Subcutaneous abdominal adipose tissue (tissue), 5 donors: ENCODE measurements around the gene DUS2.
"Not testable (repeated sequence)": the region's sequence is repeated elsewhere in the genome, so short reads cannot be mapped to it uniquely, and the experiment has no call there.

Experiments
- H3K27ac ChIP-seq: one replicate; pipeline ENCODE4 v1.7.0; 2013; ENCODE audit warnings: low read depth, mild to moderate bottlenecking, inconsistent platforms, low read length, moderate library complexity
- H3K27me3 ChIP-seq, 5 donors: one replicate each; pipeline ENCODE4 v1.7.0; 2013; ENCODE audit warnings: low read length in 5 of 5, inconsistent platforms in 1 of 5; ENCODE audit not compliant: control insufficient read depth in 5 of 5, insufficient read depth in 4 of 5
- H3K36me3 ChIP-seq, 5 donors: one replicate each; pipeline ENCODE4 v1.7.0; 2013; ENCODE audit warnings: low read length in 5 of 5; ENCODE audit not compliant: control insufficient read depth in 5 of 5, insufficient read depth in 5 of 5
- H3K4me1 ChIP-seq, 5 donors: one replicate each; pipeline ENCODE4 v1.7.0; 2013; ENCODE audit warnings: low read length in 5 of 5, mild to moderate bottlenecking in 3 of 5, moderate library complexity in 1 of 5; ENCODE audit not compliant: control insufficient read depth in 5 of 5, insufficient read depth in 5 of 5
- H3K4me3 ChIP-seq, 5 donors: one replicate each; pipeline ENCODE4 v1.7.0; 2013; ENCODE audit warnings: low read length in 5 of 5, low read depth in 1 of 5
- H3K9ac ChIP-seq, 5 donors: one replicate each; pipeline ENCODE4 v1.7.0; 2013; ENCODE audit warnings: low read length in 5 of 5, mild to moderate bottlenecking in 4 of 5, moderate library complexity in 3 of 5
- H3K9me3 ChIP-seq, 5 donors: one replicate each; pipeline ENCODE4 v1.7.0; 2013; ENCODE audit warnings: low read length in 5 of 5; ENCODE audit not compliant: control insufficient read depth in 5 of 5
- donor health status: healthy.
- donor health status: healthy.
- donor health status: healthy.
- donor health status: healthy.
- donor health status: healthy.

The DUS2 gene

DNA sequence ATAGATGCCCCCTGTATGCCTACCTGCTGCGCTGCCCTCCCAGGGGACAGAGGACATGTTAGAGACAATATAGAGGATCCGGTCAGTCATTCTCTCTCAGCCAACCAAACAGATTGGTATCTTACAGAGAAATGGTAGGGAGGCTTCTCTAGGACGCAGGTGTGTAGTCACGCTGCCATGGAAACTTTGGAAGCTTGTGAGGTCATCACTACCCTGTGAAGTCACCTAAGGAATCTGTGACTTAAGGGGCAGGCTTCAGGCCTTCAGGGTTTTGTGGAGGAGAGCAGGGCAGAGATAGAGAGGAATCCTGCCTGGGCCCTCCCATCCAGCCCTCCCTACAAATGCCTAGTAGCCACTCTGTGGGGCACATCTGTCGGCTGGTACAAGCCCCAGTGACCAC lies 7.4 kb upstream of the DUS2 start, which contains the start of gene DPEP2NB:
Gene DPEP2NB (minus strand): TSS at position 231 of the 400 bp plus-strand sequence. CDS start 141 bp downstream, at position 90.
- Histone ChIP-seq H3K9me3 (no peaks in the 10 kb centered on the region), H3K27ac (no peak within 1 kb of the TSS), H3K4me1 (peaks cover 0 to 15% (median 1%) of the 10 kb centered on the region in 5 donors), H3K9ac (no peak within 1 kb of the TSS), H3K4me3 (no peak within 1 kb of the TSS), H3K27me3 (no peaks in the 10 kb centered on the region), H3K36me3 (no peaks in the 10 kb centered on the region)

DNA sequence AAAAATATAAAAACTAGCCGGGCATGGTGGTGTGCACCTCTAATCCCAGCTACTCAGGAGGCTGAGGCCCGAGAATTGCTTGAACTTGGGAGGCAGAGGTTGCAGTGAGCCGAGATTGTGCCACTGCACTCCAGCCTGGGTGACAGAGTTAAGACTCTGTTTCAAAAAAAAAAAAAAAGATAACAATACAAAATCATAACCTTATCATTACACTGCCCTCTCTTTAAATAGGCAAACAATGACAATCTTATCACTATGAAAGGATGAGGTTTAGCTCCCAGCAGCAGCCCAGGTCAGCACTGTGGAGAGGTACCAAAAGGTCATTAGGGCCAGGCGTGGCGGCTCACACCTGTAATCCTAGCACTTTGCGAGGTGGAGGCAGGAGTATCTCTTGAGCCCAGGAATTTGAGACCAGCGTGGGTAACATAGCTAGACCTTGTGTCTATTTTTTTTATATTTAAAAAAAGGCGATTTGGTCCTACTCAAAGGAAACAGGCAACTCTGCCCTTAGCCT lies 3.9 kb upstream of the DUS2 start:
- H3K27me3 ChIP-seq: no peaks in the 10 kb centered on the region
- H3K9me3 ChIP-seq: no peaks in the 10 kb centered on the region
- H3K9ac ChIP-seq: no peak overlapping the region
- H3K36me3 ChIP-seq: peaks cover 0 to 10% (median 9%) of the 10 kb centered on the region in 5 donors
- H3K27ac ChIP-seq: no peak overlapping the region
- H3K4me1 ChIP-seq: peaks cover 9 to 31% (median 28%) of the 10 kb centered on the region in 5 donors
- no peak overlapping the region for H3K4me3 ChIP-seq

DNA sequence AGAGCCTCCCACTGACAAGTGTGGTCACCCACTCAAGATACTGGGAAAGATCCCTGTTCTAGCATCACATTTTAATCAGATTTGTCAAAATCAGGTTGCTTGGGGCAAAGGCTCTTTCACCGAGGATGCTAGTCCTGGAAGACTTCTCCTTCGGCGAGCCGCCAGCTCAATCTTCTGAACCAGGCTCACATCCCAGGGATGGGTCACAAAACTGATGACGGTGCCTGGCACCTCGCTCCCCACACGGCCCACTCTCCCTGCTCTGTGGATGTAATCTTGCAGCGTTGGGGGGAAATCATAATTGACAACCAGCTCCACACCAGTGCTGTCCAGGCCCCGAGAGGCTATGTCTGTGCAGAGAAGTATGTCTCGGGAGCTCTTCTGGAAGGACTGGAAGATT lies 1.6 kb upstream of the DUS2 start:
- Histone ChIP-seq H3K9me3 (no peaks in the 10 kb centered on the region), H3K9ac (peak overlapping the region in 2 of 5 donors; percentile 92 to 100), H3K27me3 (no peaks in the 10 kb centered on the region), H3K4me3 (peak overlapping the region in 3 of 5 donors; percentile 72 to 100 (median 99)), H3K27ac (no peak overlapping the region), H3K36me3 (peaks cover 0 to 10% (median 9%) of the 10 kb centered on the region in 5 donors), H3K4me1 (peaks cover 9 to 32% (median 27%) of the 10 kb centered on the region in 5 donors)

DNA sequence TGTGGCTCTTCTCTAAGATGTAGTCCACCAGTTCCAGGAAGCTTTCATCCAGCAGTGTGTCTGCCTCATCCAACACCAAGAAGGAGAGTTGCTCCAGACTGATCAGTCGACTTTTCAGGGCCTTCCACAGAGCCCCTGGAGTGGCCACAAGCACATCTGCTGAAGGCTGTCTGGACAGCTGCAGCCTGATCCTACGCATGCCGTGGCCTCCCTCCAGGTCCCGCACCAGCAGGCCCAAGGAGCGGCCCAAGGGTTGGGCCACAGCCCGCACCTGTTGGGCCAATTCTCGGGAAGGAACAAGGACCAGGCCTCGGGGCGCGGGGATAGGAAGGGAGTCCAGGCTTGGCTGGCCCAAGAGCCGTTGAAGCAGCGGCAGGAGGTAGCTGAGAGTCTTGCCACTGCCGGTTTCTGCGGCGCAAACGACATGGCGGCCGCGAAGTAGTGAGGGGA lies 781 bp upstream of the DUS2 start:
- Histone ChIP-seq H3K9ac (peak overlapping the region; percentile 63 to 100 (median 92)), H3K27me3 (no peaks in the 10 kb centered on the region), H3K4me3 (peak overlapping the region; percentile 75 to 100 (median 97)), H3K9me3 (no peaks in the 10 kb centered on the region), H3K4me1 (peaks cover 9 to 33% (median 27%) of the 10 kb centered on the region in 5 donors), H3K36me3 (peaks cover 0 to 10% (median 9%) of the 10 kb centered on the region in 5 donors), H3K27ac (peak overlapping the region; percentile 79)

DNA sequence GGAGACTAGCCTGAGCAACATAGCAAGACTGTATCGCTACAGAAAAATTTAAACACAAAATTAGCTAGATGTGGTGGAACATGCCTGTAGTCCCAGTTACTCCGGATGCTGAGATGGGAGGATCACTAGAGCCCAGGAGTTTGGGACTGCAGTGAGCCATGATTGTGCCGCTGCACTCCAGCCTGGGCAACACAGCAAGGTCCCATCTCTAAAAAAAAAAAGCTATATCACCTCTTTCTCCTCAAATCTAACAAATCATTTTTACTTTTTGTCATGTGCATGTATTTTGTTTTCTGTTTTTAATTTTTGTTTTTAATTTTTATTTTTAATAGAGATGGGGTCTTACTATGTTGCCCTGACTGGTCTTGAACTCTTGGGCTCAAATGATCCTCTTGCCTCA lies 5.9 kb downstream of the DUS2 start:
- Histone ChIP-seq H3K4me3 (no peak overlapping the region), H3K27me3 (no peaks in the 10 kb centered on the region), H3K27ac (no peak overlapping the region), H3K36me3 (peaks cover 0 to 14% (median 0%) of the 10 kb centered on the region in 5 donors), H3K4me1 (peaks cover 0 to 14% (median 3%) of the 10 kb centered on the region in 5 donors), H3K9me3 (no peaks in the 10 kb centered on the region), H3K9ac (no peak overlapping the region)

GRCh38 chr16:68030108-68030507 lies 7.0 kb downstream of the DUS2 start:
- peaks cover 0 to 10% (median 0%) of the 10 kb centered on the region in 5 donors for H3K4me1 ChIP-seq
- H3K9me3 ChIP-seq, H3K27me3 ChIP-seq, H3K27ac ChIP-seq, H3K4me3 ChIP-seq, H3K9ac ChIP-seq: not testable (repeated sequence)
- peaks cover 0 to 14% (median 0%) of the 10 kb centered on the region in 5 donors for H3K36me3 ChIP-seq

- Histone ChIP-seq H3K36me3 (peaks cover 0 to 14% (median 0%) of the 10 kb centered on the region in 5 donors), H3K27me3 (no peaks in the 10 kb centered on the region), H3K9ac (no peak overlapping the region), H3K4me3 (no peak overlapping the region), H3K27ac (no peak overlapping the region), H3K4me1 (peaks cover 0 to 7% (median 0%) of the 10 kb centered on the region in 5 donors), H3K9me3 (no peaks in the 10 kb centered on the region)
Observed at GRCh38 chr16:68031951-68032350, 8.9 kb downstream of the DUS2 start.

DNA sequence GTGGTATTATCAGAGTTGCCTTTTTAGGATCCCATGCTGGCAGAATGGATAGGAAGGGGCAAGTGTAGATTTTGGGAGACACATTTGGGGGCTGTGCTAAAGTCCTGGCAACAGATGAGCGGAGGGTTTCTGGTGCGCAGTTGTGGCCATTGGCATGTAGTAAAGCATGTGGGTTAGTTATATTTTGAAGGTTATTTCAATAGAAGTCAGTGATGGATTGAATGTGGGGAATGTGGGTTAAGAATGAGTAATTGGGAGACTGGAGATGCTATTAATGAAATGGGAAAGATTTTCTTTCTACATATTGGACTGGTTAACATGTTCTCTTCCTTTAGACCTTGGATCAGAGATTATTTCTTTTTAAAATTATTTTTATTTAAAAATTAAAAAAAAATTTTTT lies 10.0 kb downstream of the DUS2 start:
- no peak overlapping the region for H3K9ac ChIP-seq
- peaks cover 0 to 6% (median 0%) of the 10 kb centered on the region in 5 donors for H3K4me1 ChIP-seq
- no peaks in the 10 kb centered on the region for H3K27me3 ChIP-seq
- H3K36me3 ChIP-seq: peaks cover 0 to 7% (median 0%) of the 10 kb centered on the region in 5 donors
- H3K4me3 ChIP-seq: no peak overlapping the region
- H3K9me3 ChIP-seq: no peaks in the 10 kb centered on the region
- no peak overlapping the region for H3K27ac ChIP-seq

DNA sequence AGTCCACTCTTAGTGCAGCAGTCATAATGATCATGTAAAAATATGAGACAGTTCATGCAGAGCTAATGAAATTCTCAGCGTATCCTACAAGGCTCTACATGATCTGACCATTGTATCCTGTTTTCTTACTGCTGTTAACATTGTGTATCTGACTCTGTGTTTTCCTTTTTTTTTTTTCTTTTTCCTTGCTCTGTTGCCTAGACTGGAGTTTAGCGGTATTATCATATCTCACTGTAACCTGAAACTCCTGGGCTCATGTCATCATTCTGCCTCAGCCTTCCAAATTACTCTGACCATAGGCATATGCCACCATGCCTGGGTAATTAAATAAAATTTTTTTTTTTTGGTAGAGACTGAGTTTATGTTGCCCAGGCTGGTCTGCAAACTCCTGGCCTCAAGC lies 12.1 kb downstream of the DUS2 start:
- Histone ChIP-seq H3K4me3 (no peak overlapping the region), H3K9me3 (no peaks in the 10 kb centered on the region), H3K9ac (no peak overlapping the region), H3K36me3 (peaks cover 0 to 2% (median 0%) of the 10 kb centered on the region in 5 donors), H3K27ac (no peak overlapping the region), H3K4me1 (peaks cover 0 to 4% (median 0%) of the 10 kb centered on the region in 5 donors), H3K27me3 (no peaks in the 10 kb centered on the region)

DNA sequence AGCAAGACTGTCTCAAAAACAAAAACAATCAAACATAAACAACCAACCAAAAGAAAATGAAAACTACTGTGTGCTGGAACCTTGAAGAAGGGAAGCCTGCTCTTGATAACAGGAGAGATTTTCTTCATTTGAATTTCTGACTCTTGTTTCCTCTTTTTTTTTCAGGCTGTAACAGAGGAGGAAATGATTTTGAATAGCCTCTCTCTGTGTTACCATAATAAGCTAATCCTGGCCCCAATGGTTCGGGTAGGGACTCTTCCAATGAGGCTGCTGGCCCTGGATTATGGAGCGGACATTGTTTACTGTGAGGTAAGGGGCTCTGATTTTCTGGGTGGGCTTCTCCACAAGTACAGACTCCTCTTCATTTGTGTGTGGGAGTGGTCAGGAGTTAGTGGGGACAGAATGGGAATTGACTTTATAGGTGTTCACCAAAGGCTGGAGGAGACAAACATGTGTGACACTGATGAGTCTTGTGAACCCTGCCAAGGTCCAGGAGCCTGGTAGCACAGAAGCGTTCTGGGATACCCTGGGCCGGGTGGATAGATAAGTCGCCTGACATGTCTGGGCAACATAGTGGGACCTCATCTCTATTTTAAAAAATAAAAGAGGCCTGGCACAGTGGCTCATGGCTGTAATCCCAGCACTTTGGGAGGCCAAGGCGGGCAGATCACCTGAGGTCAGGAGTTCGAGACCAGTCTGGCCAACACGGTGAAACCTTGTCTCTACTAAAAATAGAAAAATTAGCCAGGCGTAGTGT lies 14.9 kb downstream of the DUS2 start:
- H3K27ac ChIP-seq: no peak overlapping the region
- no peak overlapping the region for H3K4me3 ChIP-seq
- H3K36me3 ChIP-seq: peaks cover 0 to 2% (median 0%) of the 10 kb centered on the region in 5 donors
- H3K4me1 ChIP-seq: peaks cover 0 to 3% (median 2%) of the 10 kb centered on the region in 5 donors
- H3K27me3 ChIP-seq: no peaks in the 10 kb centered on the region
- H3K9me3 ChIP-seq: no peaks in the 10 kb centered on the region
- peak overlapping the region in 2 of 5 donors; percentile 25 to 39 for H3K9ac ChIP-seq
